Stimulated activated CD4-positive, alpha-beta T cell treated with anti-CD3 and anti-CD28 coated beads, Interleukin-2, amount 100 ng/mL, for 24 hours (primary cell): ENCODE data around the gene LIPC.
"Not testable (repeated sequence)": the region's sequence is repeated elsewhere in the genome, so short reads cannot be mapped to it uniquely, and the experiment has no call there.

Experiments
- DNase-seq, 2 donors: peaks; one replicate each; pipeline ENCODE4 v3.0.0-alpha.2; 2020

The LIPC gene

GRCh38 chr15:58594898-58595297 lies 163.1 kb downstream of the LIPC start:
- DNase-seq, result no peak

- no peak for DNase-seq
Observed at GRCh38 chr15:58595516-58596263, 163.9 kb downstream of the LIPC start.

GRCh38 chr15:58597943-58598828 lies 166.4 kb downstream of the LIPC start:
- no peak for DNase-seq

- no peak for DNase-seq
Observed at GRCh38 chr15:58598829-58599210, 167.0 kb downstream of the LIPC start.

GRCh38 chr15:58602823-58603222 lies 171.0 kb downstream of the LIPC start:
- no peak for DNase-seq

GRCh38 chr15:58603927-58604326 lies 172.1 kb downstream of the LIPC start:
- DNase-seq, result not testable (repeated sequence)

GRCh38 chr15:58604455-58604923 lies 172.7 kb downstream of the LIPC start:
- no peak for DNase-seq

- DNase-seq, result no peak
Observed at GRCh38 chr15:58605931-58606530, 174.2 kb downstream of the LIPC start.

GRCh38 chr15:58606577-58607080 lies 174.8 kb downstream of the LIPC start:
- DNase-seq, result no peak

GRCh38 chr15:58608129-58608590 lies 176.4 kb downstream of the LIPC start:
- no peak for DNase-seq

GRCh38 chr15:58608711-58609110 lies 176.9 kb downstream of the LIPC start:
- no peak for DNase-seq

GRCh38 chr15:58611731-58612676 lies 180.2 kb downstream of the LIPC start:
- no peak for DNase-seq

GRCh38 chr15:58616171-58616570 lies 184.4 kb downstream of the LIPC start:
- DNase-seq, result no peak
